ENCODE data around the gene GLIS2. TPM values are rescaled to one million over a fixed set of nuclear protein-coding genes. Genes with fewer than 3 reads are reported as not detected.

The GLIS2 gene
- total RNA-seq, 1 experiment from 2014 or later: 13.1 TPM

GRCh38 chr16:4381072-4381934 is 65.4 kb downstream of the GLIS2 start:
- no peak for DNase-seq
- no TSS peak for BruUV-seq (replicated peaks)
- H3K4me1 Mint-ChIP-seq (ENCODE audit: low read depth, unreplicated experiment): no peaks in the 10 kb centered on the region
- no peaks in the 10 kb centered on the region for H3K9me3 ChIP-seq
- no peak overlapping the region for H3K27ac Mint-ChIP-seq (ENCODE audit: unreplicated experiment)
- no peak overlapping the region for H3K4me3 ChIP-seq (ENCODE audit: low read depth, low read length)
- intact Hi-C loops (cut with micrococcal nuclease; ENCODE audit: unreplicated experiment): no loop called here
- H3K4me3 Mint-ChIP-seq (ENCODE audit: unreplicated experiment): no peak overlapping the region
- CTCF ChIA-PET: no interaction called here
- POLR2A ChIA-PET: no interaction called here
- H3K27me3 ChIP-seq (replicated peaks; ENCODE audit: control insufficient read depth, insufficient read depth, low read length): no peaks in the 10 kb centered on the region
- no peaks in the 10 kb centered on the region for H3K4me1 ChIP-seq
- H3K36me3 ChIP-seq (ENCODE audit: control insufficient read depth, insufficient read depth, low read length): no peaks in the 10 kb centered on the region; the same call in 1 of the 2 replicates
- TF ChIP-seq CTCF (IDR thresholded peaks at IDR 0.05; ENCODE audit: insufficient read depth in 1 of 2, low read depth in 1 of 2, low read length in 1 of 2, severe bottlenecking in 1 of 2, unreplicated experiment in 1 of 2): no peak
- peaks cover 21% of the 10 kb centered on the region for H3K36me3 Mint-ChIP-seq (ENCODE audit: insufficient read depth, unreplicated experiment)
- H3K27me3 Mint-ChIP-seq (ENCODE audit: insufficient read depth, unreplicated experiment): no peaks in the 10 kb centered on the region
- H3K9me3 Mint-ChIP-seq (ENCODE audit: unreplicated experiment): no peaks in the 10 kb centered on the region

GRCh38 chr16:4381935-4382794 is 66.3 kb downstream of the GLIS2 start:
- Histone ChIP-seq H3K9me3 (no peaks in the 10 kb centered on the region), H3K4me1 (no peaks in the 10 kb centered on the region), H3K27me3 (replicated peaks; ENCODE audit: control insufficient read depth, insufficient read depth, low read length) (no peaks in the 10 kb centered on the region), H3K4me3 (ENCODE audit: low read depth, low read length) (no peak overlapping the region), H3K36me3 (ENCODE audit: control insufficient read depth, insufficient read depth, low read length) (no peaks in the 10 kb centered on the region)
- Mint-ChIP-seq H3K36me3 (ENCODE audit: insufficient read depth, unreplicated experiment) (peaks cover 21% of the 10 kb centered on the region), H3K27me3 (ENCODE audit: insufficient read depth, unreplicated experiment) (no peaks in the 10 kb centered on the region), H3K27ac (ENCODE audit: unreplicated experiment) (no peak overlapping the region), H3K9me3 (ENCODE audit: unreplicated experiment) (no peaks in the 10 kb centered on the region), H3K4me1 (ENCODE audit: low read depth, unreplicated experiment) (no peaks in the 10 kb centered on the region), H3K4me3 (ENCODE audit: unreplicated experiment) (no peak overlapping the region)
- intact Hi-C loops (cut with micrococcal nuclease; ENCODE audit: unreplicated experiment): no loop called here
- no peak for TF ChIP-seq CTCF (IDR thresholded peaks at IDR 0.05; ENCODE audit: insufficient read depth in 1 of 2, low read depth in 1 of 2, low read length in 1 of 2, severe bottlenecking in 1 of 2, unreplicated experiment in 1 of 2)
- DNase-seq: no peak
- CTCF ChIA-PET: no interaction called here
- no TSS peak for BruUV-seq (replicated peaks)
- POLR2A ChIA-PET: no interaction called here

- no peak for DNase-seq
- peaks cover 3% of the 10 kb centered on the region for H3K4me1 ChIP-seq
- Mint-ChIP-seq H3K9me3 (ENCODE audit: unreplicated experiment) (no peaks in the 10 kb centered on the region), H3K4me1 (ENCODE audit: low read depth, unreplicated experiment) (no peaks in the 10 kb centered on the region), H3K4me3 (ENCODE audit: unreplicated experiment) (no peak overlapping the region), H3K36me3 (ENCODE audit: insufficient read depth, unreplicated experiment) (peaks cover 17% of the 10 kb centered on the region), H3K27me3 (ENCODE audit: insufficient read depth, unreplicated experiment) (no peaks in the 10 kb centered on the region), H3K27ac (ENCODE audit: unreplicated experiment) (no peak overlapping the region)
- H3K4me3 ChIP-seq (ENCODE audit: low read depth, low read length): no peak overlapping the region
- no peaks in the 10 kb centered on the region for H3K27me3 ChIP-seq (replicated peaks; ENCODE audit: control insufficient read depth, insufficient read depth, low read length)
- no peaks in the 10 kb centered on the region for H3K9me3 ChIP-seq
- no peaks in the 10 kb centered on the region for H3K36me3 ChIP-seq (ENCODE audit: control insufficient read depth, insufficient read depth, low read length)
- intact Hi-C loops (cut with micrococcal nuclease; ENCODE audit: unreplicated experiment): no loop called here
- TF ChIP-seq CTCF (IDR thresholded peaks at IDR 0.05; ENCODE audit: insufficient read depth in 1 of 2, low read depth in 1 of 2, low read length in 1 of 2, severe bottlenecking in 1 of 2, unreplicated experiment in 1 of 2): no peak
- BruUV-seq (replicated peaks): no TSS peak
- ChIA-PET POLR2A (no interaction called here), CTCF (no interaction called here)
These were observed 67.0 kb downstream of the GLIS2 start for GRCh38 chr16:4382795-4383357.

Measured in Caco-2 (cell line).